ENCODE data around the gene UTS2R.

Gene UTS2R

GRCh38 chr17:82371333-82372248, at the start of gene UTS2R:
TSS of gene UTS2R (plus strand) at chr17:82371765. CDS start at chr17:82374325, 2,560 bp downstream.
- Histone ChIP-seq H3K27me3 (ENCODE audit: low read depth, low read length) (no peaks in the 10 kb centered on the region), H4K20me1 (ENCODE audit: insufficient read depth, low read length) (no peaks in the 10 kb centered on the region), H3K27ac (ENCODE audit: low read length) (peak within 1 kb of the TSS; percentile 11; the same call in 1 of the 2 replicates), H3K9me3 (ENCODE audit: insufficient read depth, low read length) (no peaks in the 10 kb centered on the region), H3K79me2 (ENCODE audit: low read length) (no peaks in the 10 kb centered on the region), H3K9ac (ENCODE audit: low read length) (peak within 1 kb of the TSS; percentile 3; the same call in 1 of the 2 replicates), H3K36me3 (replicated peaks; ENCODE audit: low read depth, low read length) (no peaks in the 10 kb centered on the region), H3K4me3 (ENCODE audit: low read length) (peak within 1 kb of the TSS; percentile 49), H3K4me2 (ENCODE audit: low read length) (peak within 1 kb of the TSS; percentile 66), H3K4me1 (ENCODE audit: low read length) (peaks cover 22% of the 10 kb centered on the region), H2AFZ (ENCODE audit: low read depth, low read length) (peak within 1 kb of the TSS; percentile 71)
- no peak for TF ChIP-seq EZH2phosphoT487 (IDR thresholded peaks at IDR 0.05; ENCODE audit: low read depth)
- TF ChIP-seq CTCF (IDR thresholded peaks at IDR 0.05; ENCODE audit: low read depth, low read length) = no peak

- Histone ChIP-seq H3K9ac (ENCODE audit: low read length) (peak overlapping the region; percentile 52; the same call in 1 of the 2 replicates), H3K4me1 (ENCODE audit: low read length) (peaks cover 21% of the 10 kb centered on the region)
- TF ChIP-seq EZH2phosphoT487 (IDR thresholded peaks at IDR 0.05; ENCODE audit: low read depth) (no peak), CTCF (IDR thresholded peaks at IDR 0.05; ENCODE audit: low read depth, low read length) (no peak)
Observed at GRCh38 chr17:82321947-82322466, 49.6 kb upstream of the UTS2R start.

DNA sequence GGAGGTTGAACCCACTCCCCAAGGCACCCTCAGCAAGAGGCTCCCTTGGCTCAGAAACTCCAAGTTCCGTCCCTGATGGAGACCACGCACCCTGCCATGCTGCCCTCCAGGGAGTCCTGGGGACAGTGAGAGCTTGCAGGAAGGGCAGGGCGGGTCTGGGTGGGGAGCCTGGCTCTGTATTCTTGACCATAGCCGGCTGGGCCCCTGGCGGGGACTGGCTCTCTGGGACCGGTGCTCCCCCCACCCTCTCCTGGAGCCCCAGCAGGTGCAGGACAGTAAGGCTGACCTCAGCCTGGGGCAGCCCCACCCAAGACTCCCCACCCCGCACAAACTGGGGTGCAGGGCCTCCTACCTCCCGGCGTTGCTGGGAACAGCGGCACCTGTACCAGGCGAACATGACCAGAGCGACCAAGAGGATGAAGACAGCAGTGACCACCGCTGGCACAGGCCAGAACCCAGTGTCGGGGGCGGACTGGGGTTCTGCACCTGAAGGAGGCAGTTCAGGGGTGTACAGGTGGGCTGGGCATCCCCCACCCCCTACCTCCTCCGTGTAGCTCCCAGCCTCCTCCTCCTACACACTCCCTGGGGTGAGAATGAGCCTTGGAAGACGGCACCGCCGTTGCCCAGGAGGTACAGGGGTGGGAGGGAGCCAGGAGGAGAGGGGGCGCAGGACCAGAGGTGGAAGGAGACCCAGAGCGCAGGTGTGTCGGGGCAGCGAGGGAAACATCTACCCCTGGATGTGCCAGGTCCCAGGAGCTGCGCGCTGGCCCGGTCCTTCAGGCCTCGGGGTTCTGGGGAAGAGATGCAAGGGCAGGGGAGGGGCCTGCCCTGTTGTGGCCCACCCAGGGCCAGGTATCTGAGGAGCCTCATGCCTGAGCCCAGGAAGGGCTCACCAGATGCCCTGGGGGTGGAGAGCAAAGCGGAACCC, 48.8 kb upstream of the UTS2R start:
- H4K20me1 ChIP-seq (ENCODE audit: insufficient read depth, low read length) = no peaks in the 10 kb centered on the region
- H3K79me2 ChIP-seq (ENCODE audit: low read length) = no peaks in the 10 kb centered on the region
- peaks cover 21% of the 10 kb centered on the region for H3K4me1 ChIP-seq (ENCODE audit: low read length)
- H2AFZ ChIP-seq (ENCODE audit: low read depth, low read length) = no peak overlapping the region
- peak overlapping the region; percentile 78 for H3K4me3 ChIP-seq (ENCODE audit: low read length)
- no peak overlapping the region for H3K27ac ChIP-seq (ENCODE audit: low read length)
- no peak for TF ChIP-seq CTCF (IDR thresholded peaks at IDR 0.05; ENCODE audit: low read depth, low read length)
- no peak for TF ChIP-seq EZH2phosphoT487 (IDR thresholded peaks at IDR 0.05; ENCODE audit: low read depth)
- H3K4me2 ChIP-seq (ENCODE audit: low read length) = peak overlapping the region; percentile 95
- no peak overlapping the region for H3K9ac ChIP-seq (ENCODE audit: low read length)
- no peaks in the 10 kb centered on the region for H3K9me3 ChIP-seq (ENCODE audit: insufficient read depth, low read length)
- no peaks in the 10 kb centered on the region for H3K36me3 ChIP-seq (replicated peaks; ENCODE audit: low read depth, low read length)
- peaks cover 20% of the 10 kb centered on the region for H3K27me3 ChIP-seq (ENCODE audit: low read depth, low read length)

More at GRCh38 chr17:82321947-82322466, 49.6 kb upstream of the UTS2R start:
- no peaks in the 10 kb centered on the region for H3K79me2 ChIP-seq (ENCODE audit: low read length)
- no peak overlapping the region for H3K27ac ChIP-seq (ENCODE audit: low read length)
- H3K9me3 ChIP-seq (ENCODE audit: insufficient read depth, low read length) = no peaks in the 10 kb centered on the region
- H2AFZ ChIP-seq (ENCODE audit: low read depth, low read length) = no peak overlapping the region; the same call in 1 of the 2 replicates
- H3K36me3 ChIP-seq (replicated peaks; ENCODE audit: low read depth, low read length) = no peaks in the 10 kb centered on the region
- H3K27me3 ChIP-seq (ENCODE audit: low read depth, low read length) = peaks cover 20% of the 10 kb centered on the region
- H4K20me1 ChIP-seq (ENCODE audit: insufficient read depth, low read length) = no peaks in the 10 kb centered on the region
- peak overlapping the region; percentile 78 for H3K4me3 ChIP-seq (ENCODE audit: low read length)
- peak overlapping the region; percentile 95 for H3K4me2 ChIP-seq (ENCODE audit: low read length)
